Lower leg skin (tissue), 4 donors: ENCODE results near the gene SMARCC2. TPM values are rescaled to one million over a fixed set of nuclear protein-coding genes. Genes with fewer than 3 reads are reported as not detected.

Source experiments
- DNase-seq, 2 donors: peaks; one replicate each; pipeline ENCODE4 v3.0.0-alpha.2; 2019; ENCODE audit warnings: low spot score in 2 of 2
- H3K4me3 ChIP-seq: fragments of 200-600 bp; sonication (generic); 2 replicates; pipeline ENCODE4 v1.5.1; 2017; ENCODE audit warnings: mild to moderate bottlenecking, low read depth; ENCODE audit not compliant: poor library complexity, severe bottlenecking
- POLR2A ChIP-seq, 2 donors: fragments of 450-650 bp; IDR thresholded peaks; one replicate each; pipeline ENCODE4 v1.6.1; 2016 to 2017; ENCODE audit warnings: antibody characterized with exemption in 2 of 2, mild to moderate bottlenecking in 1 of 2, moderate library complexity in 1 of 2
- WGBS, 2 donors: methylation state at CpG; one replicate each; pipeline ENCODE4 v1.1.5; 2018; 5-methylcytosine and 5-hydroxymethylcytosine counted together
- intact Hi-C: fragments of 100-400 bp; cut with DNase I; formaldehyde crosslinking; loops from one replicate; pipeline ENCODE4 v1.15.0; 2023; ENCODE audit warnings: low total_unique reads
- total RNA-seq, 4 donors: library from RNA; depleted of rRNA; stranded (reverse); fragments of >200 nt; gene quantifications; one replicate each; pipeline ENCODE4 v1.1.0, GENCODE V29; 2016
- TF ChIP-seq, protein P1 (sequence below), 3 donors: fragments of 450-650 bp; IDR thresholded peaks; one replicate each; pipeline ENCODE4 v1.5.1; 2016; ENCODE audit warnings: antibody characterized with exemption in 3 of 3, mild to moderate bottlenecking in 3 of 3, moderate library complexity in 2 of 3

SMARCC2 gene
- total RNA-seq, 4 donors from 2014 or later = 55.3 to 90.5 (median 63.5) TPM

DNA sequence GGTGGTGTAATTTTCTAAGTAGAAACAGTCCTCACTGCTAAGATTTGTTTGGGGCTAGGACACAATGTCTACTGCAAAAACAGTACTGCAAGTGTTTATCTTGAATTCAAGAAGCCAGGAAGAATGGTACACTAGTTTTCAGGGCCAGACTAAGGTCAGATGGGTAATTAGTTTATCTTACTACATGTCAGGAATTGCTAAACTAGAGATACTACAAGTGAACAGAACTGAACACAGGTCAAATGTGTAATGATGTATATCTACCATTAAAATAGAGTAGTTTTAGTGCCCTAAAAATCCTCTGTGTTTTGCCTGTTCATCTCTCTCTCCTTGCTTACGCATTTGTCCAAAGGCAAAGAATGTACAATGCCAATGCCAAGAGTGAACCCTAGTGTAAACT lies 75.2 kb downstream of the SMARCC2 start:
- TF ChIP-seq POLR2A (IDR thresholded peaks at IDR 0.05) = no peak
- TF ChIP-seq, protein P1, sequence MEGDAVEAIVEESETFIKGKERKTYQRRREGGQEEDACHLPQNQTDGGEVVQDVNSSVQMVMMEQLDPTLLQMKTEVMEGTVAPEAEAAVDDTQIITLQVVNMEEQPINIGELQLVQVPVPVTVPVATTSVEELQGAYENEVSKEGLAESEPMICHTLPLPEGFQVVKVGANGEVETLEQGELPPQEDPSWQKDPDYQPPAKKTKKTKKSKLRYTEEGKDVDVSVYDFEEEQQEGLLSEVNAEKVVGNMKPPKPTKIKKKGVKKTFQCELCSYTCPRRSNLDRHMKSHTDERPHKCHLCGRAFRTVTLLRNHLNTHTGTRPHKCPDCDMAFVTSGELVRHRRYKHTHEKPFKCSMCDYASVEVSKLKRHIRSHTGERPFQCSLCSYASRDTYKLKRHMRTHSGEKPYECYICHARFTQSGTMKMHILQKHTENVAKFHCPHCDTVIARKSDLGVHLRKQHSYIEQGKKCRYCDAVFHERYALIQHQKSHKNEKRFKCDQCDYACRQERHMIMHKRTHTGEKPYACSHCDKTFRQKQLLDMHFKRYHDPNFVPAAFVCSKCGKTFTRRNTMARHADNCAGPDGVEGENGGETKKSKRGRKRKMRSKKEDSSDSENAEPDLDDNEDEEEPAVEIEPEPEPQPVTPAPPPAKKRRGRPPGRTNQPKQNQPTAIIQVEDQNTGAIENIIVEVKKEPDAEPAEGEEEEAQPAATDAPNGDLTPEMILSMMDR (IDR thresholded peaks at IDR 0.05) = no peak
- intact Hi-C loops = no loop called here
- no peak for DNase-seq
- WGBS, 2 donors = 89% methylated on average over 1 of the region's 1 CpG
- no peak overlapping the region for H3K4me3 ChIP-seq

Other genes with a start within 250 kb of the SMARCC2 start
- 10 to 100 TPM; 17.2 to 49.3 (median 34.2) TPM for gene PMEL, start 223.4 kb downstream of the SMARCC2 start, total RNA-seq
- 10 to 100 TPM; 18.3 to 25.2 (median 24.0) TPM for gene CDK2, start 222.7 kb downstream of the SMARCC2 start, total RNA-seq
- 100 to 1,000 TPM in 3 of 4 donors, 10 to 100 TPM in 1; 96.9 to 141 (median 129) TPM for gene RAB5B, start 215.4 kb downstream of the SMARCC2 start, total RNA-seq
- gene SUOX, start 192.2 kb downstream of the SMARCC2 start, total RNA-seq = 10 to 100 TPM in 3 of 4 donors, 1 to 10 TPM in 1; 7.6 to 21.4 (median 13.8) TPM
- gene IKZF4, start 168.4 kb downstream of the SMARCC2 start, total RNA-seq = 1 to 10 TPM; 2.4 to 5.8 (median 3.4) TPM
- gene RPS26, start 147.6 kb downstream of the SMARCC2 start, total RNA-seq = 1,000 to 10,000 TPM in 1 of 4 donors, 100 to 1,000 TPM in 3; 390 to 2,886 (median 552) TPM
- 100 to 1,000 TPM; 177 to 209 (median 202) TPM for gene ERBB3, start 109.3 kb downstream of the SMARCC2 start, total RNA-seq
- 100 to 1,000 TPM; 118 to 201 (median 130) TPM for gene PA2G4, start 84.9 kb downstream of the SMARCC2 start, total RNA-seq
- 1,000 to 10,000 TPM; 3,201 to 5,967 (median 4,725) TPM for gene RPL41, start 72.8 kb downstream of the SMARCC2 start, total RNA-seq
- 1 to 10 TPM; 3.4 to 4.4 (median 3.7) TPM for gene ZC3H10, start 71.2 kb downstream of the SMARCC2 start, total RNA-seq
- 10 to 100 TPM; 51.2 to 84.1 (median 64.9) TPM for gene ESYT1, start 61.2 kb downstream of the SMARCC2 start, total RNA-seq
- gene MYL6B, start 36.9 kb downstream of the SMARCC2 start, total RNA-seq = 10 to 100 TPM in 3 of 4 donors, 1 to 10 TPM in 1; 9.0 to 40.1 (median 22.5) TPM
- 1,000 to 10,000 TPM in 1 of 4 donors, 100 to 1,000 TPM in 3; 700 to 1,156 (median 824) TPM for gene MYL6, start 31.1 kb downstream of the SMARCC2 start, total RNA-seq
- gene RNF41, start 32.4 kb upstream of the SMARCC2 start, total RNA-seq = 10 to 100 TPM; 33.3 to 46.5 (median 42.1) TPM
- gene NABP2, start 34.9 kb upstream of the SMARCC2 start, total RNA-seq = 10 to 100 TPM in 3 of 4 donors, 1 to 10 TPM in 1; 9.9 to 23.1 (median 17.9) TPM
- gene SLC39A5, start 40.6 kb upstream of the SMARCC2 start, total RNA-seq = not detected
- 10 to 100 TPM; 15.6 to 22.3 (median 18.7) TPM for gene ANKRD52, start 68.9 kb upstream of the SMARCC2 start, total RNA-seq
- 10 to 100 TPM in 1 of 4 donors, 1 to 10 TPM in 3; 2.8 to 11.0 (median 5.8) TPM for gene COQ10A, start 77.5 kb upstream of the SMARCC2 start, total RNA-seq
- 100 to 1,000 TPM; 118 to 156 (median 150) TPM for gene CS, start 110.8 kb upstream of the SMARCC2 start, total RNA-seq
- gene CNPY2, start 126.5 kb upstream of the SMARCC2 start, total RNA-seq = 10 to 100 TPM; 23.3 to 40.9 (median 37.7) TPM
- 10 to 100 TPM; 24.2 to 60.1 (median 28.9) TPM for gene PAN2, start 144.5 kb upstream of the SMARCC2 start, total RNA-seq
- under 1 TPM in 1 of 4 donors, not detected in 3; 0.45 TPM for gene IL23A, start 149.4 kb upstream of the SMARCC2 start, total RNA-seq
- 10 to 100 TPM; 60.8 to 98.4 (median 92.5) TPM for gene STAT2, start 170.6 kb upstream of the SMARCC2 start, total RNA-seq
- gene APOF, start 173.4 kb upstream of the SMARCC2 start, total RNA-seq = not detected